HepG2 (cell line): ENCODE data around the gene STAT1. TPM values are rescaled to one million over a fixed set of nuclear protein-coding genes. Genes with fewer than 3 reads are reported as not detected.

Experiments
- ATAC-seq: fragments of 200-7000 bp; cut with Tn5 transposase; 3 replicates; pipeline ENCODE4 v1.9.1; 2020; ENCODE audit warnings: mild to moderate bottlenecking, moderate library complexity
- BruUV-seq: library from RNA; stranded (reverse); fragments of 400-500 nt; replicated peaks from 2 replicates; lab custom pipeline; 2021; lab: Mats Ljungman, UMichigan
- CTCF ChIA-PET: fragments of 300-600 bp; formaldehyde crosslinking; extraction: SDS; loops from one replicate; lab custom pipeline; 2021; ENCODE audit warnings: low total read pairs, inconsistent platforms, low intra/inter-chr PET ratio; lab: Yijun Ruan, JAX
- POLR2A ChIA-PET: fragments of 350-600 bp; sonication (Branson Sonifier 250); formaldehyde crosslinking; loops from one replicate; lab custom pipeline; 2020; ENCODE audit warnings: antibody characterized with exemption, inconsistent platforms; lab: Yijun Ruan, JAX
- DNase-seq: peaks from one replicate; pipeline ENCODE4 v3.0.0-alpha.2; 2015; ENCODE audit warnings: low spot score
- FAIRE-seq: peaks from 3 replicates; lab custom pipeline; 2011; peaks lifted over from hg19 to GRCh38; lab: Jason Lieb, UNC
- H2AFZ ChIP-seq: one replicate; pipeline ENCODE4 v1.6.1; 2011; ENCODE audit warnings: low read length, inconsistent platforms
- H3K27ac ChIP-seq: fragments of 300-600 bp; 3 replicates; pipeline ENCODE4 v1.8.0; 2011; ENCODE audit warnings: mixed run types, mild to moderate bottlenecking, mixed read lengths, low read length, inconsistent platforms; ENCODE audit not compliant: insufficient read depth; ENCODE audit errors: extremely low read length
- H3K27me3 ChIP-seq, 2 experiments: fragments of 200-600 bp in 1 of 2; 2 replicates in 1 of 2; 3 replicates in 1 of 2; pipeline versions ENCODE4 v1.6.0 to v1.8.0; 2011; ENCODE audit warnings: low read length in 2 of 2, mild to moderate bottlenecking in 2 of 2, moderate library complexity in 2 of 2, inconsistent platforms in 1 of 2; ENCODE audit not compliant: insufficient read depth in 2 of 2, control insufficient read depth in 1 of 2
- H3K36me3 ChIP-seq, 2 experiments: fragments of 200-600 bp in 1 of 2; replicated peaks in 1 of 2; 2 replicates in 1 of 2; 3 replicates in 1 of 2; pipeline versions ENCODE4 v1.5.1 to v1.8.0; 2011; ENCODE audit warnings: low read length in 2 of 2, inconsistent platforms in 1 of 2; ENCODE audit not compliant: insufficient read depth in 2 of 2, control insufficient read depth in 1 of 2
- H3K4me1 ChIP-seq: 2 replicates; pipeline ENCODE4 v1.5.1; 2012; ENCODE audit warnings: low read length, inconsistent platforms; ENCODE audit not compliant: insufficient read depth
- H3K4me2 ChIP-seq: 2 replicates; pipeline ENCODE4 v1.6.0; 2011; ENCODE audit warnings: low read depth, low read length, inconsistent platforms
- H3K4me3 ChIP-seq, 3 experiments: fragments of 200-600 bp in 1 of 3; sonication (generic), shearing (Covaris generic) in 1 of 3; replicated peaks in 1 of 3; 2 replicates each; pipeline ENCODE4 v1.5.1; 2011 to 2016; ENCODE audit warnings: low read length in 3 of 3, inconsistent platforms in 2 of 3, low read depth in 2 of 3, mild to moderate bottlenecking in 2 of 3, control low read depth in 1 of 3, mixed read lengths in 1 of 3; ENCODE audit not compliant: insufficient read depth in 1 of 3
- H3K79me2 ChIP-seq: one replicate; pipeline ENCODE4 v1.6.1; 2011; ENCODE audit warnings: low read length, inconsistent platforms; ENCODE audit not compliant: insufficient read depth
- H3K9ac ChIP-seq: 2 replicates; pipeline ENCODE4 v1.6.0; 2011; ENCODE audit warnings: mild to moderate bottlenecking, low read depth, low read length, inconsistent platforms; ENCODE audit not compliant: insufficient read depth
- H3K9me3 ChIP-seq: 2 replicates; pipeline ENCODE4 v1.5.1; 2012; ENCODE audit warnings: mild to moderate bottlenecking, low read length
- H4K20me1 ChIP-seq: 2 replicates; pipeline ENCODE4 v1.6.0; 2011; ENCODE audit warnings: inconsistent platforms, mild to moderate bottlenecking, low read length, moderate library complexity; ENCODE audit not compliant: insufficient read depth
- DNMT1 ChIP-seq: sonication (generic); formaldehyde crosslinking; IDR thresholded peaks from 2 replicates; pipeline ENCODE4 v1.5.1; 2020; ENCODE audit warnings: mild to moderate bottlenecking, missing genetic modification reagents
- GFI1 ChIP-seq: sonication (generic); formaldehyde crosslinking; IDR thresholded peaks from 2 replicates; pipeline ENCODE4 v1.5.0; 2020; ENCODE audit warnings: missing genetic modification reagents, mild to moderate bottlenecking, borderline replicate concordance
- HINFP ChIP-seq: sonication (generic); formaldehyde crosslinking; IDR thresholded peaks from 2 replicates; pipeline ENCODE4 v1.4.0; 2020; ENCODE audit warnings: low read depth, mild to moderate bottlenecking, missing genetic modification reagents
- KDM3A ChIP-seq: IDR thresholded peaks from 2 replicates; pipeline ENCODE4 v1.6.1; 2018; ENCODE audit warnings: low read depth, missing compliant biosample characterization
- POLR2A ChIP-seq, 2 experiments: IDR thresholded peaks; 2 replicates each; pipeline ENCODE4 v1.6.1; 2011; ENCODE audit warnings: low read depth in 2 of 2, low read length in 2 of 2, mild to moderate bottlenecking in 1 of 2, moderate library complexity in 1 of 2; ENCODE audit not compliant: insufficient read depth in 1 of 2
- THAP7 ChIP-seq: sonication (generic); formaldehyde crosslinking; IDR thresholded peaks from 2 replicates; pipeline ENCODE4 v1.8.1; 2023; ENCODE audit warnings: mild to moderate bottlenecking, missing genetic modification reagents
- ZBTB7B ChIP-seq: sonication (generic); formaldehyde crosslinking; IDR thresholded peaks from 2 replicates; pipeline ENCODE4 v1.4.0; 2020; ENCODE audit warnings: missing genetic modification reagents
- ZFP62 ChIP-seq: sonication (generic); formaldehyde crosslinking; IDR thresholded peaks from 2 replicates; pipeline ENCODE4 v1.4.0; 2020; ENCODE audit warnings: missing genetic modification reagents
- ZFX ChIP-seq: sonication (generic); formaldehyde crosslinking; IDR thresholded peaks from 2 replicates; pipeline ENCODE4 v1.4.0; 2020; ENCODE audit warnings: mild to moderate bottlenecking, low read depth, missing genetic modification reagents, moderate library complexity
- ZNF607 ChIP-seq: sonication (generic); formaldehyde crosslinking; IDR thresholded peaks from 2 replicates; pipeline ENCODE4 v1.5.1; 2020; ENCODE audit warnings: missing genetic modification reagents, mild to moderate bottlenecking, borderline replicate concordance
- WGBS: methylation state at CpG from one replicate; pipeline ENCODE4 v1.1.6; 2017; ENCODE audit warnings: low lambda C conversion rate; 5-methylcytosine and 5-hydroxymethylcytosine counted together
- in situ Hi-C: cut with HindIII; loops from 2 replicates; pipeline ENCODE4 v1.10.0; 2017; ENCODE audit warnings: low pct_unique_long_range_greater_than_20kb; ENCODE audit not compliant: extremely low pct_ligation_motif_present
- intact Hi-C: fragments of 100-400 bp; cut with micrococcal nuclease; formaldehyde crosslinking; loops from one replicate; pipeline ENCODE4 v1.10.0; 2022; ENCODE audit not compliant: unreplicated experiment
- polyA plus RNA-seq, 8 experiments: library from polyadenylated mRNA; depleted of rRNA in 3 of 8; stranded (reverse) in 7 of 8; unstranded in 1 of 8; fragments of >200 nt; fragmentation: Illumina TruSeq in 4 of 8; extraction: Trizol in 4 of 8; gene quantifications; 2 replicates each; pipeline versions ENCODE4 v1.2.1 to v1.2.3, GENCODE V29; 2011 to 2016; ENCODE audit warnings: low read depth in 4 of 8, missing spikeins in 1 of 8, mixed read lengths in 1 of 8; ENCODE audit not compliant: insufficient read depth in 1 of 8
- total RNA-seq, 5 experiments: library from RNA; depleted of rRNA; stranded (reverse); fragments of >200 nt; fragmentation: Illumina TruSeq; extraction: Trizol; gene quantifications; 2 replicates each; pipeline ENCODE4 v1.2.3, GENCODE V29; 2016; ENCODE audit warnings: low read depth in 1 of 5
- TF ChIP-seq, protein P1 (sequence below): sonication (generic); formaldehyde crosslinking; IDR thresholded peaks from 2 replicates; pipeline ENCODE4 v1.4.0; 2020; ENCODE audit warnings: mild to moderate bottlenecking, missing genetic modification reagents

Gene STAT1
- total and polyA plus RNA-seq, 2 of the 13 experiments (the other 11 are each of a cell fraction or from before 2014, with no cell fraction given), result 21.8 to 59.6 TPM

- CTCF ChIA-PET, result no interaction called here
- 93% methylated on average over 5 of the region's 5 CpGs for WGBS
These were observed 43.0 kb downstream of the STAT1 start for GRCh38 chr2:190970873-190971506.

DNA sequence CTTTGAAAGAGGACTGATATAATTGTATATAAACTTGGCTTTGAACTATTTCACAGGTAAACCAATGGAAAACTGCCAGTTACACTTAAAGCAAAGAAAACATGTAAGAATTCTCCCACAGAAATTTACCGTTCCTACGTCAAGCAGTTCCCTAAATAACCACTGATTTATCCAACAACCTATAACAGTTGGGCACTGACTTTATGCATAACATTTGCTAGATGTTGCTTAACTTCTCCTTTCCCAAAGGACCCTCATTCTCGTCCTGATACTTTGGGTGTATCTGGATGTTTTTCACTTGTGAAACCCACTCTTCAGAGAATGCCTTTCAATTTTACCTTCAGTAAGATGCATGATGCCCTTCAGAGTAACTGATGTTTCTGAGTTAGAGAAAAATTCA lies 43.8 kb downstream of the STAT1 start:
- Histone ChIP-seq H4K20me1 (no peaks in the 10 kb centered on the region), H3K27ac (no peak overlapping the region), H3K9ac (no peak overlapping the region), H3K9me3 (no peaks in the 10 kb centered on the region), H3K4me3 (no peak overlapping the region), H3K36me3 (peaks cover 29 to 76% of the 10 kb centered on the region in 2 experiments), H3K27me3 (no peaks in the 10 kb centered on the region), H2AFZ (no peak overlapping the region), H3K79me2 (no peaks in the 10 kb centered on the region), H3K4me1 (peaks cover 11% of the 10 kb centered on the region), H3K4me2 (no peak overlapping the region)
- DNase-seq, result no peak
- ChIA-PET POLR2A (no interaction called here), CTCF (no interaction called here)
- intact Hi-C loops (no loop called here), in situ Hi-C loops (no loop called here)
- no peak for ATAC-seq
- no peak for FAIRE-seq
- 93% methylated on average over 3 of the region's 3 CpGs for WGBS
- BruUV-seq, result no TSS peak
- TF ChIP-seq POLR2A (IDR thresholded peaks at IDR 0.05; ENCODE audit: insufficient read depth in 1 of 2, low read depth in 2 of 2, low read length in 2 of 2) (no peak), ZFX (CRISPR knock-in tag) (no peak), THAP7 (CRISPR knock-in tag) (no peak), GFI1 (CRISPR knock-in tag) (no peak), DNMT1 (CRISPR knock-in tag) (no peak), HINFP (no peak), ZNF607 (CRISPR knock-in tag) (no peak), ZFP62 (CRISPR knock-in tag) (no peak), ZBTB7B (CRISPR knock-in tag) (no peak)
- TF ChIP-seq, protein P1, sequence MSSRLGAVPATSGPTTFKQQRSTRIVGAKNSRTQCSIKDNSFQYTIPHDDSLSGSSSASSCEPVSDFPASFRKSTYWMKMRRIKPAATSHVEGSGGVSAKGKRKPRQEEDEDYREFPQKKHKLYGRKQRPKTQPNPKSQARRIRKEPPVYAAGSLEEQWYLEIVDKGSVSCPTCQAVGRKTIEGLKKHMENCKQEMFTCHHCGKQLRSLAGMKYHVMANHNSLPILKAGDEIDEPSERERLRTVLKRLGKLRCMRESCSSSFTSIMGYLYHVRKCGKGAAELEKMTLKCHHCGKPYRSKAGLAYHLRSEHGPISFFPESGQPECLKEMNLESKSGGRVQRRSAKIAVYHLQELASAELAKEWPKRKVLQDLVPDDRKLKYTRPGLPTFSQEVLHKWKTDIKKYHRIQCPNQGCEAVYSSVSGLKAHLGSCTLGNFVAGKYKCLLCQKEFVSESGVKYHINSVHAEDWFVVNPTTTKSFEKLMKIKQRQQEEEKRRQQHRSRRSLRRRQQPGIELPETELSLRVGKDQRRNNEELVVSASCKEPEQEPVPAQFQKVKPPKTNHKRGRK, result no peak

More at GRCh38 chr2:190970873-190971506, 43.0 kb downstream of the STAT1 start:
- Histone ChIP-seq H3K27me3 (no peaks in the 10 kb centered on the region), H3K9ac (no peak overlapping the region), H3K9me3 (no peaks in the 10 kb centered on the region), H3K79me2 (no peaks in the 10 kb centered on the region), H3K27ac (no peak overlapping the region), H4K20me1 (no peaks in the 10 kb centered on the region), H3K4me1 (peaks cover 2% of the 10 kb centered on the region), H3K4me3 (no peak overlapping the region), H2AFZ (no peak overlapping the region), H3K36me3 (peaks cover 33 to 83% of the 10 kb centered on the region in 2 experiments), H3K4me2 (no peak overlapping the region)
- FAIRE-seq (no peak), DNase-seq (no peak), ATAC-seq (no peak)
- intact Hi-C loops (no loop called here), in situ Hi-C loops (no loop called here)
- no peak for TF ChIP-seq KDM3A
- POLR2A ChIA-PET, result no interaction called here
- BruUV-seq, result no TSS peak
